Cardiac septum (tissue), 1 donor: ENCODE results near the gene RNF220. TPM values are rescaled to one million over a fixed set of nuclear protein-coding genes. Genes with fewer than 3 reads are reported as not detected.
A peak's percentile ranks its signal among the peaks of the same experiment; 100 is the strongest.

ENCODE experiments used
- DNase-seq: peaks from one replicate; pipeline ENCODE4 v3.0.0-alpha.2; 2020; ENCODE audit warnings: low spot score
- intact Hi-C: fragments of 100-400 bp; cut with DNase I; formaldehyde crosslinking; loops from one replicate; pipeline ENCODE4 v1.14.0; 2022
- total RNA-seq: library from RNA; stranded (reverse); fragmentation: NEBNext Ultra II Directional; extraction: Animal tissue kit (Norgen Biotek cat#: 25700); gene quantifications from one replicate; pipeline ENCODE4 v1.2.1, GENCODE V29; 2021
- donor health status: DM: no; HTN: no; CAD: no.

The RNF220 gene
- total RNA-seq, 1 donor from 2014 or later: 45.6 TPM

- intact Hi-C loops: no loop called here
- no peak for DNase-seq
Measured at GRCh38 chr1:44637702-44638411, 232.8 kb downstream of the RNF220 start.

DNA sequence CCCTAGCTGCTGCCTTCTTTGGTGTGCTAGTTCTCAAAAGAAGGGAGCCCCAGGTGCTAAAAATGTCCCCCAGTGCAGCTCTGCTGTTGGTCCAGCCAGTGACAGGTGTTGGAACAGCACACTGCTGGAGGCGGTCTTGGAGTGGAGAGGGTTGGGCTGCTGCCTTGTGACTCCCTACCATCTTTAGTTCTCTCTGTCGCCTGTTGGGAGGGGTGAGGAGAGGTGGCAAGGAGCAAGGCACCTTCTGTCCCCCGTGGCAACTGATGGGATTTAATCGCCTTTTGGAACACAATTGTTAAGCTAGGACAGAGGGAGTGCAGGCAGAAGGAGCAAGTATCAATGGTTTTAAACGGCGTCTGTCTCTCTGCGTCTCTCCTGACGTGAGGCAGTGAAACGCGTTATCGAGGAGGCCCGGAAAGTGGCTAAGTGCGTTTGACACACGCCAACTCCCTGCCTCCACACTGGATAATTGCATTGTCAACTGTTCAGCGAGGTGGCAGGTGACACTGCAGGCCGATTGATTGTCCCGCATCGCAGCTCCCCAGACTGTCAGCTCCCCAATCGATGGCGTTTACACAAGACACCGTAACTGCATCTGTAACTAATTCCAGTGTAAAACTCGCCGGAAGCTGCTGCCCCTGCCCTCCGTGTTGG lies 235.3 kb downstream of the RNF220 start:
- intact Hi-C loops: no loop called here
- DNase-seq: no peak

DNA sequence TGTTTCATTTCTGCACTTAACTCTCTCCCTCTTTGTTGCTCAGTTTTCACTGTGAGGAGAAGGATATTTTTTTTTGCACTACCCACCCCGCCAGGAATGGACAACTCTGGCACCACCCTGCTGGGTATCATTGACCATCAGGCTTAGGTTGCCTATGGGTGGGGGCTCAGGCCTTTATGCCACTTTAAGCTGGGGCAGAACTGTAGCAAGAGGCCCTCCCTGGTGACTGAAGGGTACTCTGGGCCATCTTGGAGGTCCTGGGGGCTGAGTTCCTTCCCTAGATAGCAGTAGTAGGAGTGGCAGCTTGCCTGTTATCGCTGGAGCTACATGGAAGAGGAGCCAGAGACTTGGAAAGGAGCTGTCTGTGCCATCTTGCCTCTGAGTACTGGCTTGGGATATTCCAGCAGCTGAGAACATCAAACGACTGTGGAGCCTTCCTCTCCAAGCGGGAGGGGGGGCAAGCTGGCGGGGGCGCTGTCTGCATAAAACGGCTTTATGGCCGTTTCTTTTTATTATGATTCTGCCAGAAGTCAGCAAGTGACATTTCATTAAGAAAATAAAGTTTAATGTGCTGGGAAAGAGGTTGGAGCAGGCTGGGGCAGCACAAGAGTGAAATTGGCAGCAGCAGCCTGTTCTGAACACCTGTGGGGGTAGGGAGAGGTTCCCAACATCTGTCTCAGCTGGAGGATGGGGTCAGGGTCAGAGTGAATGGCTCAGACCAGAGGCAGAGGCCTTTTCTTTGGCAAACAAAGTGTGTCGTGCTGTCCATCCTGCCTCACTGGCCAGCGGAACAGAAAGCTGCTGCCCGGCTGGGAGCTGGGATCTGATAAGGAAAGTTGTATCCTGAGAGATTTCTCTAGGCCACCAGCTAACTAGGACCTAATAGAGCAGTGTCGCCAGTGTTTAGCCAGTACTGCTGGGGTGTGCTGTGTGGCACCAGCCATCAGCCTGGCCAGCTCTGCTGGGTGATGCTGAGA lies 236.4 kb downstream of the RNF220 start:
- intact Hi-C loops: no loop called here
- no peak for DNase-seq

DNA sequence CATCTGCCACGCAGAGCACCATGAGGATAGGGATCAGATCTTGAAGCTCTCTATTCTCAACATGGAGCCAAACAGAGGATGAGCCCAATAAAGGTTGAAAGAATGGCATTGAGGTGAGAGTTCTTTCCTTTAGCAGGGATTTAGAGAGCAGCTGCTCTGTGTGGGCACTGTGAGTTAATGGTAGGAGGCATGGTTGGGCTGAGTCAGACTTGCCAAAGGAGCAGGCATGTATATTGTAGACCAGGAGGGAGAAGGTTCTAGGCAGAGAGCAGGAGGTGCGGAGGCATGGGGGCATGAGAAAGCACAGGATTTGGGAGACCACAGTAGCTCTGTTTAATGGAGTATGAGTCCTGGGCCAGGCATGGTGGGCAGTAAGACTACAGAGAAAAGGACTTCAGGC lies 237.2 kb downstream of the RNF220 start:
- intact Hi-C loops: no loop called here
- no peak for DNase-seq

GRCh38 chr1:44642925-44643324 lies 237.9 kb downstream of the RNF220 start:
- DNase-seq: no peak
- intact Hi-C loops: no loop called here

GRCh38 chr1:44643721-44644334 lies 238.8 kb downstream of the RNF220 start:
- intact Hi-C loops: no loop called here
- no peak for DNase-seq

DNA sequence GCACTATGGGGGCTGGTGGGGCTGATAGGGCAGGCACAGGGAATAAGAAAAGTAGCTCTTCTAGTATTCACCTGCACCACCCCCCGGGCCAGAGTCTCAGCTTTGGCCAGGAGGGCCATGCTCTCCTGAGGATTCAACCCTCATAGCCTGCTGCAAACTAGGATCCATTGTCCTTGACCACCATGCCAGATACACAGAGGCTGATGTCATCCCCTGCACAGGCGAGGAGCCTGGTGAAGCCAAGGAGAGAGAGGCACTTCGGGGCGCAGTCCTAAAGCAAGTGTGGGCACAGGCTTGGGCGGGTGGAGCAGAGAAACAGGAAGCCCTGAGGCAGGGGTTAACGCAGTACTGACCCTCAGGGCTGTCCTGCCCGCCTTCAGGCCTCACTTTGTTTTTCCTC lies 239.8 kb downstream of the RNF220 start:
- no peak for DNase-seq
- intact Hi-C loops: loop anchor here (5.0 kb wide), 1 partner anchor 268 kb away; no protein-coding TSS in a partner anchor

GRCh38 chr1:44645476-44646244 lies 240.6 kb downstream of the RNF220 start:
- intact Hi-C loops: loop anchor here (5.0 kb wide), 1 partner anchor 268 kb away; no protein-coding TSS in a partner anchor
- no peak for DNase-seq

GRCh38 chr1:44646261-44647110 lies 241.4 kb downstream of the RNF220 start:
- DNase-seq: no peak
- intact Hi-C loops: loop anchor here (5.0 kb wide), 1 partner anchor 269 kb away; no protein-coding TSS in a partner anchor

DNA sequence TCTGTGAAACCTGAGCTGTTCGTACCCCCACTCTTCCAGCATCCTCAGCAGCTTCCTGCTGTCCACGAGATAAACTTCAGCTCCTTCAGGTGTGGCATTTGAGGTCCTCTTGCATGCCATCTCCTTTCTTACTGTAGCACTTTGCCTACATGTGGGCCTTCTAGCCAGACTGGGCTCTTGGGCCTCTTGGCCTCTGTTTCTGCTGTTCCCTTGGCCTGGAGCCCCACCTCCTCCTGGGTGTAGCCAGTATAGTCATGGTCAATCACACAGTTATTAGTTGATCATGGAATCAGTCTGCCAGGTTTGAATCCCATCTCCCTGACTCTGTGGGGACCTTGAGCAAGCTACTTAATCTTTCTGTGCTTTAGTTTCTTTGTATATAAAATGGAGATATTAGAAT lies 242.8 kb downstream of the RNF220 start:
- intact Hi-C loops: loop anchor here (5.0 kb wide), 1 partner anchor 271 kb away; no protein-coding TSS in a partner anchor

GRCh38 chr1:44648529-44649250 lies 243.6 kb downstream of the RNF220 start:
- intact Hi-C loops: loop anchor here (5.0 kb wide), 1 partner anchor 271 kb away; no protein-coding TSS in a partner anchor
- no peak for DNase-seq

More for the DNA sequence above, 242.8 kb downstream of the RNF220 start:
- no peak for DNase-seq

DNA sequence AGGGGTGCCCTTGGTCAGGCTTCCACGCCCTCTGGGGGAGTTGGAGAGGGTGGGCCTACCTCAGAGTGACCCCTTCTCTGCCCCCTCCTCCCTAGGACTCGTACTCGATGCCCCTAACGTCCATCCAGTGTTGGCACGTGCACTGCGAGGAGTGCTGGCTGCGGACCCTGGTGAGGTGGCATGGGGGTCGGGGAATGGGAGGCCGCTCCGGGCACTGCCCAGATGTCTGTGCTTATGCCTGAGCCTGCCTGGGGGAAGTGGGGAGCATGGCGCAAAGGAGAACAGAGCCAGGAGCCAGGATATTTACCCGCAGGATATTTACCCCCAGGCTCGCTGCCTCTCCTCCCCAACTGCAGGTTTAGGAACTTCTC lies 244.7 kb downstream of the RNF220 start:
- DNase-seq: no peak
- intact Hi-C loops: loop anchor here (5.0 to 10.0 kb wide), 3 partner anchors 245 to 432 kb away; partner anchors contain the start of gene RNF220

DNA sequence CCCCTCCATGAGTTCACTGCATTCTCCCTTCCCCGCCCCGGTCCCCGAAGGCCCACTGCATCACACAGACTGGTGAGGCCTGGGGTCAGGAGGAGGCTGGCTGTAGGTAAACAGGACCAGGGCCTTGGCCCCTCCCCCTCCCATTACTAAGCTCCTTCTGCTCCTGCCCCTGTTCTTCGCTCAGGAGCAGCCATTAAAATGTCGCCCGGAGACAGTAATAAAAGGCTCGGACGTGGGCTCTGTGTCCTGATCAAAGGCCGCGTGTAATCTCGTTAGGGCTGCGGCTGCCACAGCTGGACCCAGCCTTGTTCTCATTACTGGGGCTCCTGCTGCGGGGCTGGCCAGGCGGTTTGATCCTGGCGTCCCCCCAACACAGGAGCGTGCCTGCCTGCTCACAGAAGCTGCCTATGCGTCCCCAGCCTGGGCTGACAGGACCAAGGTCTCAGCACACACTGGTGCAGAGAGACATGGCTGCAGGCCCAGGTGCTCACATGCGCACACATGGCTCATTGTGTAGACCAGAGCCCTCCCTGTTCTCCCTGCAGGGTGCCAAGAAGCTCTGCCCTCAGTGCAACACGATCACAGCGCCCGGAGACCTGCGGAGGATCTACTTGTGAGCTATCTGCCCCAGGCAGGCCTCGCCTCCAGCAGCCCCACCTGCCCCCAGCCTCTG lies 245.2 kb downstream of the RNF220 start:
- intact Hi-C loops: loop anchor here (5.0 to 10.0 kb wide), 2 partner anchors 245 to 433 kb away; partner anchors contain the start of gene RNF220
- no peak for DNase-seq

DNA sequence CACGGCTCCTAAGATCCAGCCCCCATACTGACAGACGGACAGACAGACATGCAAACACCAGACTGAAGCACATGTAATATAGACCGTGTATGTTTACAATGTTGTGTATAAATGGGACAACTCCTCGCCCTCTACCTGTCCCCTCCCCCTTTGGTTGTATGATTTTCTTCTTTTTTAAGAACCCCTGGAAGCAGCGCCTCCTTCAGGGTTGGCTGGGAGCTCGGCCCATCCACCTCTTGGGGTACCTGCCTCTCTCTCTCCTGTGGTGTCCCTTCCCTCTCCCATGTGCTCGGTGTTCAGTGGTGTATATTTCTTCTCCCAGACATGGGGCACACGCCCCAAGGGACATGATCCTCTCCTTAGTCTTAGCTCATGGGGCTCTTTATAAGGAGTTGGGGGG lies 246.0 kb downstream of the RNF220 start:
- DNase-seq: no peak
- intact Hi-C loops: loop anchor here (5.0 to 10.0 kb wide), 2 partner anchors 246 to 434 kb away; partner anchors contain the start of gene RNF220

- intact Hi-C loops: loop anchor here (1.0 to 10.0 kb wide), 3 partner anchors 43 to 435 kb away; partner anchors contain the start of gene RNF220
- DNase-seq: peak; percentile 89
Measured at GRCh38 chr1:44652445-44653106, 247.5 kb downstream of the RNF220 start.
